Activated CD4-positive, alpha-beta T cell treated with anti-CD3 and anti-CD28 coated beads, Interleukin-2, Interleukin-6, amounts not matched to agents 100 ng/mL and 50 ng/mL, durations not matched to agents 16 hours and 8 hours (primary cell): Measurements from ENCODE around the gene GRIA1.

Source experiments
- DNase-seq: peaks from one replicate; pipeline ENCODE4 v3.0.0-alpha.2; 2020

Gene GRIA1

GRCh38 chr5:153618307-153618706, 127.8 kb downstream of the GRIA1 start:
- DNase-seq = no peak

GRCh38 chr5:153618867-153619266, 128.4 kb downstream of the GRIA1 start:
- DNase-seq = no peak

- no peak for DNase-seq
These were observed 129.3 kb downstream of the GRIA1 start for GRCh38 chr5:153619771-153620170.

GRCh38 chr5:153623124-153623523, 132.7 kb downstream of the GRIA1 start:
- no peak for DNase-seq

- DNase-seq = no peak
These were observed 133.4 kb downstream of the GRIA1 start for GRCh38 chr5:153623751-153624450.

- no peak for DNase-seq
These were observed 133.9 kb downstream of the GRIA1 start for GRCh38 chr5:153624451-153624765.

- no peak for DNase-seq
These were observed 135.4 kb downstream of the GRIA1 start for GRCh38 chr5:153625826-153626354.

GRCh38 chr5:153626836-153627235, 136.4 kb downstream of the GRIA1 start:
- DNase-seq = no peak

- no peak for DNase-seq
These were observed 138.8 kb downstream of the GRIA1 start for GRCh38 chr5:153629027-153629895.

- DNase-seq = no peak
These were observed 140.1 kb downstream of the GRIA1 start for GRCh38 chr5:153630546-153630945.

GRCh38 chr5:153632748-153633290, 142.3 kb downstream of the GRIA1 start:
- DNase-seq = no peak

- no peak for DNase-seq
These were observed 146.4 kb downstream of the GRIA1 start for GRCh38 chr5:153636670-153637451.

- no peak for DNase-seq
These were observed 149.8 kb downstream of the GRIA1 start for GRCh38 chr5:153640293-153640692.

GRCh38 chr5:153641183-153641688, 150.8 kb downstream of the GRIA1 start:
- DNase-seq = no peak

- DNase-seq = no peak
These were observed 164.2 kb downstream of the GRIA1 start for GRCh38 chr5:153654504-153655200.

GRCh38 chr5:153655201-153655510, 164.7 kb downstream of the GRIA1 start:
- no peak for DNase-seq

- DNase-seq = no peak
These were observed 167.7 kb downstream of the GRIA1 start for GRCh38 chr5:153658149-153658548.

GRCh38 chr5:153658606-153659005, 168.1 kb downstream of the GRIA1 start:
- no peak for DNase-seq

- DNase-seq = no peak
These were observed 168.7 kb downstream of the GRIA1 start for GRCh38 chr5:153659039-153659736.

- DNase-seq = no peak
These were observed 170.4 kb downstream of the GRIA1 start for GRCh38 chr5:153660919-153661318.

GRCh38 chr5:153661897-153662296, 171.4 kb downstream of the GRIA1 start:
- no peak for DNase-seq

- no peak for DNase-seq
These were observed 179.6 kb downstream of the GRIA1 start for GRCh38 chr5:153670101-153670500.
